Cardiac muscle cell (in vitro differentiated cells and primary cell): ENCODE results near the gene STARD10. TPM values are rescaled to one million over a fixed set of nuclear protein-coding genes. Genes with fewer than 3 reads are reported as not detected.

Source experiments
- DNase-seq, 2 donors: peaks; one replicate each; pipeline versions ENCODE4 v3.0.0 to v3.0.0-alpha.2; 2010 to 2017; ENCODE audit warnings: low read depth in 1 of 2, low spot score in 1 of 2
- H3K27ac ChIP-seq: fragments of 200-600 bp; sonication (generic); 2 replicates; pipeline ENCODE4 v1.5.1; 2016
- H3K27me3 ChIP-seq: fragments of 200-600 bp; sonication (generic); 2 replicates; pipeline ENCODE4 v1.6.0; 2016; ENCODE audit warnings: control low read depth
- H3K36me3 ChIP-seq: fragments of 200-600 bp; sonication (generic); 2 replicates; pipeline ENCODE4 v1.5.1; 2016; ENCODE audit warnings: control low read depth
- H3K4me1 ChIP-seq: fragments of 200-600 bp; sonication (generic); 2 replicates; pipeline ENCODE4 v1.8.1; 2017; ENCODE audit warnings: low read depth, mild to moderate bottlenecking, mixed run types
- H3K4me3 ChIP-seq: fragments of 200-600 bp; sonication (generic); 2 replicates; pipeline ENCODE4 v1.5.1; 2016; ENCODE audit warnings: mild to moderate bottlenecking
- H3K9me3 ChIP-seq: fragments of 200-600 bp; sonication (generic); 2 replicates; pipeline ENCODE4 v1.5.1; 2017; ENCODE audit warnings: low read depth, mild to moderate bottlenecking, control low read depth
- CTCF ChIP-seq: IDR thresholded peaks from 2 replicates; pipeline ENCODE4 v1.5.1; 2012; ENCODE audit warnings: low read depth, mild to moderate bottlenecking, low read length
- polyA plus RNA-seq: library from polyadenylated mRNA; unstranded; fragments of >200 nt; fragmentation: Nextera tagmentation; extraction: Ambion mirVana; gene quantifications from 2 replicates; pipeline ENCODE4 v1.2.1, GENCODE V29; 2016
- total RNA-seq: library from RNA; depleted of rRNA; stranded (reverse); fragments of >200 nt; gene quantifications from 2 replicates; pipeline ENCODE4 v1.2.3, GENCODE V29; 2016

The STARD10 gene
- total and polyA plus RNA-seq, 2 experiments from 2014 or later = 91.4 to 101 TPM

- Histone ChIP-seq H3K4me1 (peaks cover 48% of the 10 kb centered on the region), H3K4me3 (no peak overlapping the region), H3K36me3 (no peaks in the 10 kb centered on the region), H3K9me3 (no peaks in the 10 kb centered on the region), H3K27me3 (no peaks in the 10 kb centered on the region), H3K27ac (peak overlapping the region; percentile 88)
- TF ChIP-seq CTCF = no peak
- no peak for DNase-seq
Observed at GRCh38 chr11:72721276-72721675, 72.6 kb downstream of the STARD10 start.

- H3K9me3 ChIP-seq = no peaks in the 10 kb centered on the region
- no peak for TF ChIP-seq CTCF
- H3K27me3 ChIP-seq = no peaks in the 10 kb centered on the region
- H3K27ac ChIP-seq = peak overlapping the region; percentile 88
- peaks cover 50% of the 10 kb centered on the region for H3K4me1 ChIP-seq
- H3K4me3 ChIP-seq = no peak overlapping the region
- no peaks in the 10 kb centered on the region for H3K36me3 ChIP-seq
- no peak for DNase-seq
Observed at GRCh38 chr11:72720784-72721183, 73.1 kb downstream of the STARD10 start.

- Histone ChIP-seq H3K27me3 (no peaks in the 10 kb centered on the region), H3K36me3 (no peaks in the 10 kb centered on the region), H3K27ac (peak overlapping the region; percentile 88), H3K4me3 (no peak overlapping the region), H3K9me3 (no peaks in the 10 kb centered on the region), H3K4me1 (peaks cover 50% of the 10 kb centered on the region)
- no peak for TF ChIP-seq CTCF
- DNase-seq = no peak
Observed at GRCh38 chr11:72720047-72720446, 73.8 kb downstream of the STARD10 start.

- peak overlapping the region; percentile 88 for H3K27ac ChIP-seq
- H3K4me1 ChIP-seq = peaks cover 50% of the 10 kb centered on the region
- no peaks in the 10 kb centered on the region for H3K9me3 ChIP-seq
- H3K4me3 ChIP-seq = no peak overlapping the region
- DNase-seq = peak in 1 of 2 donors; percentile 71
- H3K27me3 ChIP-seq = no peaks in the 10 kb centered on the region
- no peak for TF ChIP-seq CTCF
- no peaks in the 10 kb centered on the region for H3K36me3 ChIP-seq
Observed at GRCh38 chr11:72719551-72719950, 74.3 kb downstream of the STARD10 start.

- Histone ChIP-seq H3K27me3 (no peaks in the 10 kb centered on the region), H3K36me3 (no peaks in the 10 kb centered on the region), H3K9me3 (no peaks in the 10 kb centered on the region), H3K4me3 (no peak overlapping the region), H3K27ac (peak overlapping the region; percentile 88), H3K4me1 (peaks cover 50% of the 10 kb centered on the region)
- no peak for TF ChIP-seq CTCF
- DNase-seq = peak; percentile 44 to 67
Observed at GRCh38 chr11:72719144-72719543, 74.7 kb downstream of the STARD10 start.

GRCh38 chr11:72718101-72718501 lies 75.7 kb downstream of the STARD10 start:
- peak overlapping the region; percentile 88 for H3K27ac ChIP-seq
- no peak overlapping the region for H3K4me3 ChIP-seq
- no peak for TF ChIP-seq CTCF
- H3K36me3 ChIP-seq = no peaks in the 10 kb centered on the region
- peaks cover 52% of the 10 kb centered on the region for H3K4me1 ChIP-seq
- DNase-seq = no peak
- no peaks in the 10 kb centered on the region for H3K9me3 ChIP-seq
- H3K27me3 ChIP-seq = no peaks in the 10 kb centered on the region
